Measurements from ENCODE around the gene IDE.
"Not testable (repeated sequence)": the region's sequence is repeated elsewhere in the genome, so short reads cannot be mapped to it uniquely, and the experiment has no call there.

- not testable (repeated sequence) for TF ChIP-seq CTCF (IDR thresholded peaks at IDR 0.05; ENCODE audit: extremely low read depth in 1 of 2, insufficient read depth in 1 of 2, low read depth in 1 of 2, low read length in 2 of 2); POLR2A (IDR thresholded peaks at IDR 0.05; ENCODE audit: low read depth, low read length); EZH2 (IDR thresholded peaks at IDR 0.05; ENCODE audit: borderline replicate concordance, low read depth, low read length, severe bottlenecking); JUN (IDR thresholded peaks at IDR 0.05; ENCODE audit: borderline replicate concordance, insufficient read depth, insufficient read length, low read depth); GATA2 (IDR thresholded peaks at IDR 0.05; ENCODE audit: insufficient read depth, insufficient read length, low read depth, low read length); POLR2AphosphoS5 (IDR thresholded peaks at IDR 0.05; ENCODE audit: insufficient read depth, low read depth, low read length); MAX (IDR thresholded peaks at IDR 0.05; ENCODE audit: insufficient read depth, insufficient read length); FOS (IDR thresholded peaks at IDR 0.05; ENCODE audit: borderline replicate concordance, insufficient read depth, low read length); MYC (IDR thresholded peaks at IDR 0.05; ENCODE audit: low read depth, low read length)
Observed at GRCh38 chr10:92454955-92455354, 118.9 kb downstream of the IDE start.
